NCI-H226 (cell line): Measurements from ENCODE around the gene FBXO31.

Source experiments
- DNase-seq: peaks from one replicate; pipeline ENCODE4 v3.0.0-alpha.2; 2015

The FBXO31 gene, protein sequence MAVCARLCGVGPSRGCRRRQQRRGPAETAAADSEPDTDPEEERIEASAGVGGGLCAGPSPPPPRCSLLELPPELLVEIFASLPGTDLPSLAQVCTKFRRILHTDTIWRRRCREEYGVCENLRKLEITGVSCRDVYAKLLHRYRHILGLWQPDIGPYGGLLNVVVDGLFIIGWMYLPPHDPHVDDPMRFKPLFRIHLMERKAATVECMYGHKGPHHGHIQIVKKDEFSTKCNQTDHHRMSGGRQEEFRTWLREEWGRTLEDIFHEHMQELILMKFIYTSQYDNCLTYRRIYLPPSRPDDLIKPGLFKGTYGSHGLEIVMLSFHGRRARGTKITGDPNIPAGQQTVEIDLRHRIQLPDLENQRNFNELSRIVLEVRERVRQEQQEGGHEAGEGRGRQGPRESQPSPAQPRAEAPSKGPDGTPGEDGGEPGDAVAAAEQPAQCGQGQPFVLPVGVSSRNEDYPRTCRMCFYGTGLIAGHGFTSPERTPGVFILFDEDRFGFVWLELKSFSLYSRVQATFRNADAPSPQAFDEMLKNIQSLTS

DNA sequence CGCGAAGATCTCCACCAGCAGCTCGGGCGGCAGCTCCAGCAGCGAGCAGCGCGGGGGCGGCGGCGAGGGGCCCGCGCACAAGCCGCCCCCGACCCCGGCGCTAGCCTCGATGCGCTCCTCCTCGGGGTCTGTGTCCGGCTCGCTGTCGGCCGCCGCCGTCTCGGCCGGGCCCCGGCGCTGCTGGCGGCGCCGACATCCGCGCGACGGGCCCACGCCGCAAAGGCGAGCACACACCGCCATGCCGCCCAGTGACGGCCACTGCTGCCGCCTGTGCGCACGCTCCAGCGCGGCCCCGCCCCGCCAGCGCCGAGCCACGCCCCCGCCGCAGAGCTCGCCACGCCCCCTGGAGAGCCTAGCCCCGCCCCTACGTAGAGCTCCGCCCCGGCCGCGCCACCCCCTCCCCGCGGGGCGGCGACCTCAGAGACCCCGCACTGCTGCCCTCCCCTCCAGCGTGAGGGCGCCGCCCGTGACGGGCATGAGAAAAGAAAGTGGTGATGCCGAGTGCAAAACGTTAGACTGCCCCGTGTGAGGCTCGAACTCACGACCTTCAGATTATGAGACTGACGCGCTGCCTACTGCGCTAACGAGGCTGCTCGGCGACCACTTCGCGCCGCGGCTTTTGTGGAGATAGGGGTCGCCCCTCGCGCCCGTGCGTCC, at the start of gene FBXO31:
TSS of gene FBXO31 (minus strand) at position 272 of the 657 bp plus-strand sequence. CDS start at position 240, 32 bp downstream.
- peak; percentile 76 for DNase-seq

DNA sequence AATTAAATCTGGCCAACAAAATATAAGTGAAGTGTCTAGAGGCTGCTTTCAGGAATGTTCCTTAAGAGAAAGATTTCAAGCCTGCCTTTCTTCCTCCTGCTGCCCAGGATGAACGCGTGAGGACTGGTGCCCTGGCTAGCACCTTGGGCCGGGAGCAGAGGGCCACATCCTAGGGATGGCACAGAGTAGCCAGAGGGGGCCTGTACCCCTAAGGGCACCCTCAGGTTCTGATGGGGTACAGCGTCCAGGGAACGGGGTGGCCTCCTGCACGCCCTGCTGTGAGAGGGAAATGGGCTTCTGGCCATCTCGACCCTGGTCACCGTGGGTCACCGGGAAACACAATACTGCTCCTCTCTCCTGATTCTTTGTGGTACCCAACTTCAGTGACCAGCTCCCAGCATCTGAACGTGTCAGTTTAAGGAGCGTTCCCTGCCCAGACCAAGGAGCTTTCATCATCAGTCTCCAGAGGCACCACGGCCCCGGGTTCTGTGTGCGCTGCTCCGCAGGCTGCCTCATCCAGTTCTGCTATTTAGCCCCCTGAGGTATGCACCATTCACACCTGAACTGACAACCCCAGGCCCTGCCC, 48.8 kb upstream of the FBXO31 start:
- no peak for DNase-seq

DNA sequence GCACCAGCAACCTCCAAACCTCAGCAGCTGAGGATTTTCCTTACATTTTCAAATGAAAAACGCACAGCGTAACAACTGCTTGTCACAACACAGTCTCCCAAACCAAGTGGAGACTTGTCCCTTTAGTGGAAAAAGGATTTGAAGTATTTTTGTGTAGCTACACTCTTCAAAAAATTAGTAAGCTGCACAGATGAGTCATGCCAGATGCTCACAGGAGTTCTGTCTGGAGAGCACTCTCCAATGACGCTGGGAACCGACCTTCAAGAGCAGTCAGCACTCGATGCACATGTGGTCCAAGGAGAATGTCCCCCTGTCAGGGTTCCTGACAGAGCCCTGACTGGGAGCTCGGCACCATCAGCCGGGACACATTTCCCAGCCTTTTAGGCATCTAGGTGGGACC, 48.4 kb upstream of the FBXO31 start:
- DNase-seq, result no peak

- DNase-seq, result no peak
These were observed 43.0 kb upstream of the FBXO31 start for GRCh38 chr16:87426423-87427215.

DNA sequence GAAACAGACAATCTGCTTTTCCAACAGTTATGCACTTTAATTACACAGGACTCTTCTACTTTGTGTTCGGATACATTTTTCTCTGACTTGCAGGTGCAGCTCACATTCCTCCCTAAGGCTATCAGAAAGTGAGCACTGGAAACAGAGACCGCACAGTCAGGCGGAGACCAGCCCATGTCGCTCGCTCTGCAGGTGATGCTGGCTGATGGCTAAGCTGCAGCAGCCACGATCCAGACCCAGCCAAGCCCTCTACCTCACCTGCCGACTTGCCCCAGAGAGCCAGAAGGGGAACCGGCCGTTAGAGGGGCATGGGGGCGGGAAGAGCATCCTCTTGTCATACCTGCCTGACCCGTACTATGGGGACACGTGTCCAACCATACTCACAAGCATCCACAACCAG, 42.4 kb upstream of the FBXO31 start:
- no peak for DNase-seq

DNA sequence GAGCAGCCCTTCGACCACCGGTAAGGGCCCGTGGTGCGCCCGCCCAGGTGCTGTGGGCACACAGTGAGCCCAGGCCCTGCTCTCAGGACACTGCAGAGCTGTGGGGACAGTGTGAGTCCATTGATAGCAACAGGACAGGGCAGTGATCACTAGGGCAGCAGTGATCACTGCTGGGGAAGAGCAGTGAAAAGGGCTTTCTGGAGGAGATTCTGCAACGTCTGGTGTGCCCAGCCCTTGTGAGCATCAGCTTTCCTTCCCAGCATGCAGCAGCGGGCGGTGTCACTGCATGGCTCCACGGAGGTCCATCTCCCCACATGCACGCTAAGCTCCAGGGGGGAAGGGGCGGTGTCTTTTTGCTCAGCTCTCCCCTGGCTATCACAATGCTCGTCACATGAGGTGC, 40.7 kb upstream of the FBXO31 start:
- no peak for DNase-seq

DNA sequence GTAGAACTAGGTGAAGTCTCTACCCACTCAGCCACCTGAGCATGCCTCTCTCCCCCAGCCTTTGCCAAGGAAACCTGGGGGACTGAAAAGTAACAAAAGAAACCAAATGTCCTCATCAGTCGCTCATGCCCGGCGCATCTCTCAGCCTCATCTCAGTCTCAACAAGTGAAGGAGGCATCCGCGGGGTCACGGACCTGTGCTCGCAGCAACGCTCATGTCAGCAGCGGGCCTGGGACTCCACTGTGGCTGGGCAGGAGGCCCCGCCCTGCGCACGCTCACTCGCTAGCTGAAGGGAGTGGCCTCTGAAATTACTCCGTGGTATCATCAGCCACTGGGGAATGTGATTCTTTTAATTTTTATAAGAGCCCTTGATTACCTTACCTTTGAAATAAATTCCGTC, 39.9 kb upstream of the FBXO31 start:
- no peak for DNase-seq

- no peak for DNase-seq
These were observed 38.5 kb upstream of the FBXO31 start for GRCh38 chr16:87422106-87422505.

- no peak for DNase-seq
These were observed 37.7 kb upstream of the FBXO31 start for GRCh38 chr16:87421003-87421912.

DNA sequence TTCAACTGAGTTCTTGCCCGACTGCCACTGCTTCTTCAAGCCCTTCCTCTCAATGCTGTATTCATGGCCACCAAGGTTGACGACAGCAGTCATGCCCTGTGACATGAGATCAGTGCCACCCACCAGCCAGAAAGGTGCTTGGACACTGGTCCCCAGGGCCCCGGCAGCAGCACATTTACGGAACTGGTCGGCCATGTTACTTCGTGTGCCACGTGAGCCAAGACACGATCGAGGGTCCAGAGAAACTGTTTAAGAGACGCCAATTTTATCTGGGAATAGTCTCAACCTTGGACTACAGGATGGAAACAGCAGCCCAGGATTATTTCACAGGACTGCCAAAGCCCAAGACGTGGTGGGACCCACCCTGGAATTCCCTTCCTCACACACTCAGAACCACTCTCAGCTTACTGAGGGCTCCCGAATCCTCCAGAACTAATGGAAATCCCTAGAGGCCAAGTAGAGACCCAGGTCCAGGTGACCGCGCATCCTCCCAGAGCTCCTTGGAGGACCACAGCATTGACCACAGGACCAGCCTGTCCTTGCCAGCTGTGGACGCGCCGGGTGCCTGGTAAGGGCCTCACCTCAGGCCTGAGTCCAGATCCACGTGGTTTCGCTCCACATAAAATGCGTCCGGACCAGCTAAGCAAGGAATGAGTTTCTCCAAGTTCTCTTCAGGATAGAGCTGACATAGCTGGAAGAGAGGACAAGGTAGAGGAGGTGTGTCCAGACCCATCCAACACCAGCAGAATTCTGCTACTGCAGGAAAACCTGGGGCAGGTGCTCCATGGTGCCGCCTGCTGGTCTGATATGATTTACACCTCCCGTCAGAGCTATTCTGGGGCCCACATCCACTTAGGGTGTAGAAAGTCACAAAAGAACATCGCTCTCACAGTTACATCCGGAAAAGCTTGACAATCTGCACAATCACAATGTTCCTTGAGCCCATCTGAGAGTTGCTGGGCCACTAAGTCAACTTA, 36.7 kb upstream of the FBXO31 start:
- DNase-seq, result no peak

GRCh38 chr16:87418644-87419043, 35.1 kb upstream of the FBXO31 start:
- DNase-seq, result no peak

DNA sequence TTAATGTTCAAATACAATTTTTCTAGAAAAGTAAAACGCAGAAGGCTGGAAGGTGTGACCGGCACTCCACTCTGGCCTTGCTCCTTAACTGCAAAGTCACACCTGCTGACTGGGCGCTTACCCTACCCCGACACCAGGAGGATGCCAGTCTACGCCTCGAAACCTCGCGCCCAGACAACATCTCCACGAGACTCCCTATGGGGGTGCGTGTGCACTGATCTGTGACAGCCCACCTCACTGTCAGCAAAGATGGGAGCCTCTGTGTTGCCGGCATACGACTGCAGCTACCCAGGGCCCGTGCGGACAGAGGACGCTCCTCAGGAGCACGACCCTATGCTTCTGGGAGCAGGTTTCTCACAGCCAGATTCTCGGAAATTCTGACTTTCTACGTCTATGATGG, 34.6 kb upstream of the FBXO31 start:
- no peak for DNase-seq

GRCh38 chr16:87417528-87417910, 33.9 kb upstream of the FBXO31 start:
- DNase-seq, result no peak

GRCh38 chr16:87416826-87417527, 33.4 kb upstream of the FBXO31 start:
- DNase-seq, result no peak

DNA sequence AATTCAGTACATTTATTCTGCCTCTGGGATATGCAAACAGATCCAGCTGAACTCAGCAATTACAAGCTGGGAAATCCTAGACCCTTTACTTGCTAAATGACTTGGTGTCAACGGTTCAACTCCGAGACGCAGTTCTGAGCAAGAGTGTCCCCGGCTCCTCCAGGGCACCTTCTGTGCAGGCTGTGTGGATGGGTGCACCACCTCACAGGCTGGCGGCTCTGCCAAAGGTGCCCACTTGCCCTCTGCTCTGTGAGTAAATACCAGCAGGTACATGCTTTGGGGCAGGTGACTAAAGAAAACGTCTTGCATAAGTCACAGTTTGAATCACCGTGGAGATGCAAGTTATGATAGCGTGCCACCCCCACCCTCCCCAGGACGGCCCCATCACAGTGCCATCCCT, 31.9 kb upstream of the FBXO31 start:
- DNase-seq, result no peak

- no peak for DNase-seq
These were observed 30.7 kb upstream of the FBXO31 start for GRCh38 chr16:87414251-87414680.

GRCh38 chr16:87412996-87413421, 29.4 kb upstream of the FBXO31 start:
- DNase-seq, result no peak

DNA sequence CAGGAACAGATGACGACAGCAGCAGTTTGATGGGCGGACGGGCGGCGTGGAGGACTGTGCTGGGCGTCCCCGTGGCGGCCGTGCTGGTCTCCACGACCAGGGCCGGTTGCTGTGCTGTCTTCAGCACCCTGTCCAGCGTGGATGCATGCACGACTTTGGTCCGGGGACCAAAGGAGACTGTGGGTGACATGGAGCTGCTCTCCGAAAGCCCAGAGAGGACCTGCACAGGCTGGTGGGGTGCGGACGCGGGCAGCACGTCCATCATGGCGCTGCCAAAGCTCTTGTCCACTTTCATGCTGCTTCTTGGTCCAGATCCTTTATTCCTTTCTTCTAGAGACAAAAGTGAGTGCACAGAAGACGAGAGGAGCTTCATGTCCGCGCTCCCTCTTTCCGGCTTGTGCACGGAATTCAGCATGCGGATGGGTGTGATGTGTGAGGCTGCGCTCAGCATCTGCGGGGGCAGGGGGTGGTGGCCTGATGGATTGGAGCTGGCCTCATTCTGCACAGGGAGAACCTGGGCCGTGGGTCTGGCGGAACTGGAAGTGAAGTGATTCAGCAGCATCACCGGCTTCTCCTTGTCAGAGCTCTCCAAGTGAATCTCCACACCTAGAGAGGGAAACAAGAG, 28.9 kb upstream of the FBXO31 start:
- no peak for DNase-seq
